Measurements from ENCODE around the gene PHF2.
"Not testable (repeated sequence)": the region's sequence is repeated elsewhere in the genome, so short reads cannot be mapped to it uniquely, and the experiment has no call there.

The PHF2 gene

GRCh38 chr9:93662952-93663572 is 86.7 kb downstream of the PHF2 start:
- no peak overlapping the region for H3K4me3 ChIP-seq (ENCODE audit: low read length)
- DNase-seq (ENCODE audit: low read depth): no peak
- no peak for TF ChIP-seq CTCF (conservative IDR thresholded peaks at IDR 0.05; ENCODE audit: low read length)

GRCh38 chr9:93663877-93664548 is 87.6 kb downstream of the PHF2 start:
- H3K4me3 ChIP-seq (ENCODE audit: low read length): no peak overlapping the region
- DNase-seq (ENCODE audit: low read depth): no peak
- TF ChIP-seq CTCF (conservative IDR thresholded peaks at IDR 0.05; ENCODE audit: low read length): no peak

- DNase-seq (ENCODE audit: low read depth): no peak
- H3K4me3 ChIP-seq (ENCODE audit: low read length): no peak overlapping the region
- TF ChIP-seq CTCF (conservative IDR thresholded peaks at IDR 0.05; ENCODE audit: low read length): no peak
Measured at GRCh38 chr9:93664549-93665120, 88.3 kb downstream of the PHF2 start.

- H3K4me3 ChIP-seq (ENCODE audit: low read length): no peak overlapping the region
- no peak for TF ChIP-seq CTCF (conservative IDR thresholded peaks at IDR 0.05; ENCODE audit: low read length)
- DNase-seq (ENCODE audit: low read depth): no peak
Measured at GRCh38 chr9:93665128-93665636, 88.8 kb downstream of the PHF2 start.

- DNase-seq (ENCODE audit: low read depth): no peak
- no peak overlapping the region for H3K4me3 ChIP-seq (ENCODE audit: low read length)
- no peak for TF ChIP-seq CTCF (conservative IDR thresholded peaks at IDR 0.05; ENCODE audit: low read length)
Measured at GRCh38 chr9:93665637-93666438, 89.5 kb downstream of the PHF2 start.

GRCh38 chr9:93666439-93666784 is 90.0 kb downstream of the PHF2 start:
- not testable (repeated sequence) for H3K4me3 ChIP-seq (ENCODE audit: low read length); DNase-seq (ENCODE audit: low read depth)

GRCh38 chr9:93667006-93667405 is 90.6 kb downstream of the PHF2 start:
- TF ChIP-seq CTCF (conservative IDR thresholded peaks at IDR 0.05; ENCODE audit: low read length): no peak
- DNase-seq (ENCODE audit: low read depth): no peak
- H3K4me3 ChIP-seq (ENCODE audit: low read length): no peak overlapping the region
